ENCODE results near the gene IGSF6.

DNA sequence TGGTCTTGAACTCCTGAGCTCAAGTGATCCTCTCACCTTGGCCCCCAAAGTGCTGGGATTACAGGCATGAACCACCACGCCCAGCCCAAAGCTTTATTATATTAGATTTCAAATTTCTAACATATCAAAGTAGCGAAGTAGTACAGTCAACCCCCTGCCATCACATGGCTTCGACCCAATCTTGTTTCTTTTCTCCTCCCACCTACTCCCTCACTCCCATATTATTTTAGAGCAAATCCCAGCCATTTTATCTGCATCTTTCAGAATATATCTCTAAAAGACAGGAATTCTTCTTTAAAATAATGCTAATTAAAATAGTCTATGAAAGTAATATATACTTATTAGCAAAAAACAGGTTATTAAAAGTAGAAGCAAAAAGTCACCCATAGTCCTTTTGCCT is 893 bp downstream of the IGSF6 start:
- TF ChIP-seq, protein P1, sequence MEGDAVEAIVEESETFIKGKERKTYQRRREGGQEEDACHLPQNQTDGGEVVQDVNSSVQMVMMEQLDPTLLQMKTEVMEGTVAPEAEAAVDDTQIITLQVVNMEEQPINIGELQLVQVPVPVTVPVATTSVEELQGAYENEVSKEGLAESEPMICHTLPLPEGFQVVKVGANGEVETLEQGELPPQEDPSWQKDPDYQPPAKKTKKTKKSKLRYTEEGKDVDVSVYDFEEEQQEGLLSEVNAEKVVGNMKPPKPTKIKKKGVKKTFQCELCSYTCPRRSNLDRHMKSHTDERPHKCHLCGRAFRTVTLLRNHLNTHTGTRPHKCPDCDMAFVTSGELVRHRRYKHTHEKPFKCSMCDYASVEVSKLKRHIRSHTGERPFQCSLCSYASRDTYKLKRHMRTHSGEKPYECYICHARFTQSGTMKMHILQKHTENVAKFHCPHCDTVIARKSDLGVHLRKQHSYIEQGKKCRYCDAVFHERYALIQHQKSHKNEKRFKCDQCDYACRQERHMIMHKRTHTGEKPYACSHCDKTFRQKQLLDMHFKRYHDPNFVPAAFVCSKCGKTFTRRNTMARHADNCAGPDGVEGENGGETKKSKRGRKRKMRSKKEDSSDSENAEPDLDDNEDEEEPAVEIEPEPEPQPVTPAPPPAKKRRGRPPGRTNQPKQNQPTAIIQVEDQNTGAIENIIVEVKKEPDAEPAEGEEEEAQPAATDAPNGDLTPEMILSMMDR (conservative IDR thresholded peaks at IDR 0.05; ENCODE audit: low read depth, low read length), result no peak
- TF ChIP-seq EZH2phosphoT487 (IDR thresholded peaks at IDR 0.05; ENCODE audit: borderline replicate concordance, low read length), result no peak
